Natural killer cell (primary cell): Measurements from ENCODE around the gene PLB1. TPM values are rescaled to one million over a fixed set of nuclear protein-coding genes. Genes with fewer than 3 reads are reported as not detected.

Source experiments
- ATAC-seq, 3 donors: fragments of 150-1000 bp in 2 of 3; fragments of 200-7000 bp in 1 of 3; cut with Tn5 transposase; 1 replicate in 1 of 3; 2 replicates in 2 of 3; pipeline ENCODE4 v1.10.0; 2021; ENCODE audit warnings: mild to moderate bottlenecking in 2 of 3, moderate library complexity in 2 of 3
- DNase-seq, 2 donors: peaks; one replicate each; pipeline versions ENCODE4 v3.0.0 to v3.0.0-alpha.2; 2013 to 2021; ENCODE audit warnings: mixed read lengths in 1 of 2
- H3K27ac ChIP-seq: one replicate; pipeline ENCODE4 v1.5.1; 2013; ENCODE audit warnings: mild to moderate bottlenecking, low read length
- H3K27me3 ChIP-seq: one replicate; pipeline ENCODE4 v1.6.1; 2013; ENCODE audit warnings: low read length; ENCODE audit not compliant: control insufficient read depth, insufficient read depth
- H3K36me3 ChIP-seq: one replicate; pipeline ENCODE4 v1.6.1; 2013; ENCODE audit warnings: low read length; ENCODE audit not compliant: control insufficient read depth, insufficient read depth
- H3K4me1 ChIP-seq: one replicate; pipeline ENCODE4 v1.6.1; 2013; ENCODE audit warnings: low read length; ENCODE audit not compliant: control insufficient read depth, insufficient read depth
- H3K4me3 ChIP-seq: one replicate; pipeline ENCODE4 v1.5.1; 2013; ENCODE audit warnings: low read length
- H3K9me3 ChIP-seq: one replicate; pipeline ENCODE4 v1.6.1; 2013; ENCODE audit warnings: low read length; ENCODE audit not compliant: control insufficient read depth, insufficient read depth
- H3K27ac Mint-ChIP-seq, 2 donors: one replicate each; pipeline ENCODE4 v1.8.0; 2022; ENCODE audit warnings: mild to moderate bottlenecking in 2 of 2, mixed read lengths in 2 of 2, moderate library complexity in 1 of 2
- H3K27me3 Mint-ChIP-seq, 2 donors: one replicate each; pipeline ENCODE4 v1.8.0; 2022; ENCODE audit warnings: low read depth in 2 of 2, mixed read lengths in 2 of 2
- H3K36me3 Mint-ChIP-seq: one replicate; pipeline ENCODE4 v1.8.0; 2022; ENCODE audit warnings: mixed read lengths
- H3K4me1 Mint-ChIP-seq, 2 donors: one replicate each; pipeline ENCODE4 v1.8.0; 2022; ENCODE audit warnings: mixed read lengths in 2 of 2
- H3K4me3 Mint-ChIP-seq: one replicate; pipeline ENCODE4 v1.8.0; 2022; ENCODE audit warnings: mild to moderate bottlenecking, moderate library complexity, mixed read lengths
- H3K9me3 Mint-ChIP-seq, 2 donors: one replicate each; pipeline ENCODE4 v1.8.0; 2022; ENCODE audit warnings: mixed read lengths in 2 of 2
- WGBS: methylation state at CpG from one replicate; pipeline ENCODE4 v1.1.7; 2013; ENCODE audit warnings: missing lambda C conversion rate; ENCODE audit not compliant: insufficient coverage; 5-methylcytosine and 5-hydroxymethylcytosine counted together
- intact Hi-C: fragments of 100-400 bp; cut with micrococcal nuclease; formaldehyde crosslinking; loops from one replicate; pipeline ENCODE4 v1.14.2; 2022
- total RNA-seq, 4 donors: library from RNA; stranded (reverse); fragments of 120-200 nt in 1 of 4; gene quantifications; one replicate each; pipeline versions ENCODE4 v1.2.3 to v1.2.4, GENCODE V29; 2013 to 2022
- TF ChIP-seq, protein P1 (sequence below): fragments of 200-600 bp; IDR thresholded peaks from one replicate; pipeline ENCODE4 v1.8.0; 2022; ENCODE audit warnings: antibody characterized with exemption

The PLB1 gene
- total RNA-seq, 3 donors from 2014 or later (not counting 1 experiment from before 2014, with no cell fraction given), result 1.7 to 2.6 (median 1.9) TPM

DNA sequence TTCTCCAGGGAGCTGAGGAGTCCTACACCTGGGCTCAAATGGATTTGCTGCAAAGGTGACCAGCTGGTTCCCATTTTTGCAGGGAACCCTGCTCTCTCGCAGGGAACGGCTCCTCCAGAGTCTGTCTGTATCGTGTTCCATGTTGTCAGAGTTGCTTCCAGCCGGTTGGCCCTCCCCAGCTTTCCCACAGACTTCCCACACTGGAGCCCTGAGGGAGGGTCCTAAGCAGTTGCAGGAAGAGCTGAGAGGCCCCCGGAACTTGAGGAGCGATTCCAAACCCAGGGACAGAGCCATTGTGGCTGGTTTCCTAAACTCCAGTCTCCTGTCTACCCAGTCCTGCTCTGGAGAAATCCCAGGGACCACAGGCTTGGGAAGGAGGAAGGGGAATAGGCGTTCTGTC, 134.1 kb downstream of the PLB1 start:
- no peak overlapping the region for H3K27ac ChIP-seq
- no peaks in the 10 kb centered on the region for H3K36me3 Mint-ChIP-seq

DNA sequence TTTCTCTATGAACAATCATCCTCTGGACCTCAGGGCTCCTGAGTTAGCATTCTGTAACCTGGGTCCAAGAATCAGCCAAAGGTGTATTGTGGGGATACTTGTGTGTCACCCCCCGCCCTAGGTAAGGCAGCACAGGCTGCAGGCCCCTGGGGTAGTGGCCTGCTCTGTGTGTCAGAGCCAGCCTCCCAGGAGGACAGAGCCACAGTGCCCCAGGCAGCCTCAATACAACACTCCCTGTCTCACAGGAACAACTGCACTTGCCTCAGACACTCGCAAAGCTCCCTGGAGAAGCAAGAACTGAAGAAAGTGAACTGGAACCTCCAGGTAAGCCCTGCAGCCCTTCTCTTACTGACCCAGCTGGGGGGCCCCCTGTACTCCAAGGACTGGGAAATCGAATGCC, 134.5 kb downstream of the PLB1 start:
- H3K27ac Mint-ChIP-seq, result no peak overlapping the region
- H3K9me3 Mint-ChIP-seq, result no peaks in the 10 kb centered on the region
- H3K4me1 Mint-ChIP-seq, result peaks cover 3 to 10% of the 10 kb centered on the region in 2 donors
- H3K27me3 Mint-ChIP-seq, result no peaks in the 10 kb centered on the region
- Histone ChIP-seq H3K36me3 (no peaks in the 10 kb centered on the region), H3K4me1 (peaks cover 30% of the 10 kb centered on the region), H3K27me3 (no peaks in the 10 kb centered on the region), H3K4me3 (no peak overlapping the region), H3K27ac (no peak overlapping the region), H3K9me3 (no peaks in the 10 kb centered on the region)
- H3K36me3 Mint-ChIP-seq, result no peaks in the 10 kb centered on the region
- intact Hi-C loops, result no loop called here
- no peak for ATAC-seq
- H3K4me3 Mint-ChIP-seq, result no peak overlapping the region
- WGBS, result 81% methylated on average over 3 of the region's 3 CpGs
- TF ChIP-seq, protein P1, sequence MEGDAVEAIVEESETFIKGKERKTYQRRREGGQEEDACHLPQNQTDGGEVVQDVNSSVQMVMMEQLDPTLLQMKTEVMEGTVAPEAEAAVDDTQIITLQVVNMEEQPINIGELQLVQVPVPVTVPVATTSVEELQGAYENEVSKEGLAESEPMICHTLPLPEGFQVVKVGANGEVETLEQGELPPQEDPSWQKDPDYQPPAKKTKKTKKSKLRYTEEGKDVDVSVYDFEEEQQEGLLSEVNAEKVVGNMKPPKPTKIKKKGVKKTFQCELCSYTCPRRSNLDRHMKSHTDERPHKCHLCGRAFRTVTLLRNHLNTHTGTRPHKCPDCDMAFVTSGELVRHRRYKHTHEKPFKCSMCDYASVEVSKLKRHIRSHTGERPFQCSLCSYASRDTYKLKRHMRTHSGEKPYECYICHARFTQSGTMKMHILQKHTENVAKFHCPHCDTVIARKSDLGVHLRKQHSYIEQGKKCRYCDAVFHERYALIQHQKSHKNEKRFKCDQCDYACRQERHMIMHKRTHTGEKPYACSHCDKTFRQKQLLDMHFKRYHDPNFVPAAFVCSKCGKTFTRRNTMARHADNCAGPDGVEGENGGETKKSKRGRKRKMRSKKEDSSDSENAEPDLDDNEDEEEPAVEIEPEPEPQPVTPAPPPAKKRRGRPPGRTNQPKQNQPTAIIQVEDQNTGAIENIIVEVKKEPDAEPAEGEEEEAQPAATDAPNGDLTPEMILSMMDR, result no peak
- no peak for DNase-seq

More for the DNA sequence above, 134.1 kb downstream of the PLB1 start:
- WGBS, result over 99% methylated on average over 7 of the region's 7 CpGs
- Histone ChIP-seq H3K36me3 (no peaks in the 10 kb centered on the region), H3K4me1 (peaks cover 34% of the 10 kb centered on the region), H3K4me3 (no peak overlapping the region), H3K27me3 (no peaks in the 10 kb centered on the region), H3K9me3 (no peaks in the 10 kb centered on the region)
- intact Hi-C loops, result loop anchor here (10.0 kb wide), 2 partner anchors 125 to 385 kb away; partner anchors contain the start of gene PPP1CB
- H3K4me3 Mint-ChIP-seq, result no peak overlapping the region
- H3K27ac Mint-ChIP-seq, result no peak overlapping the region
- no peak for ATAC-seq
- no peaks in the 10 kb centered on the region for H3K27me3 Mint-ChIP-seq
- no peak for DNase-seq
- H3K9me3 Mint-ChIP-seq, result no peaks in the 10 kb centered on the region
- TF ChIP-seq, protein P1, result no peak
- peaks cover 7 to 14% of the 10 kb centered on the region in 2 donors for H3K4me1 Mint-ChIP-seq

DNA sequence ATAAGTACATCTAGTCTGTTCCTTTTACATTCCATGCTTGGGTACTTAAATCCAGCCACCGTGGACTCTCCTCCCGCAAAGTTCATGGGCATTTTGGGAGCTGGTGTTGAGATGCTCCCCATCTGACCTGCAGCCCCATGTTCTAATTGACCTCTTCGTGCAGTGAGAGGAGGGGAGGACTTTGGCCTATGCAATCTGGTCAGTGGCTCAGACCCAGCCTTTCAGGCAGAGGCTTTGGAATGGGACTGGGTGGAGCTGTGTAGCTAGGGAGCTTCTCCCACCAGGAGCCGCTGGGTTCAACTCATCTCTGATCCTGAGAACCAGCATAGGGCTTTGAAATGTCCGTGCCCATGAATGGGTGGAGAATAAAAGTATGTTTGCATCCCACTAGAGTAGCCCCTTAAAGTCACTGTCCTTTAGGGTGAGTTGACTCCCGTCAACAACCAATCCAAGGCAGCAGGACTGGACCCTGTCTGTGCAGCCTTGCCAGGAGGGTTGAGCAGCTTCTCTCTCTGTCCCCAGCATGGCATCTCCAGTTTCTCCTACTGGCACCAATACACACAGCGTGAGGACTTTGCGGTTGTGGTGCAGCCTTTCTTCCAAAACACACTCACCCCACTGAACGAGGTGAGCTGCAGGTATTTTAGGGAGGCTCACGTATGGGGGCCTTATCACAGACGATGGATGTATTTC, 135.8 kb downstream of the PLB1 start:
- H3K4me3 ChIP-seq, result no peak overlapping the region
- H3K27ac Mint-ChIP-seq, result no peak overlapping the region
- H3K27ac ChIP-seq, result no peak overlapping the region
- no peaks in the 10 kb centered on the region for H3K36me3 ChIP-seq
- intact Hi-C loops, result no loop called here
- H3K9me3 Mint-ChIP-seq, result no peaks in the 10 kb centered on the region
- DNase-seq (no peak), ATAC-seq (no peak)
- no peak overlapping the region for H3K4me3 Mint-ChIP-seq
- peaks cover 0 to 6% of the 10 kb centered on the region in 2 donors for H3K4me1 Mint-ChIP-seq
- no peaks in the 10 kb centered on the region for H3K27me3 Mint-ChIP-seq
- peaks cover 17% of the 10 kb centered on the region for H3K4me1 ChIP-seq
- 62% methylated on average over 6 of the region's 11 CpGs for WGBS
- TF ChIP-seq, protein P1, result no peak
- H3K36me3 Mint-ChIP-seq, result no peaks in the 10 kb centered on the region
- no peaks in the 10 kb centered on the region for H3K9me3 ChIP-seq
- H3K27me3 ChIP-seq, result no peaks in the 10 kb centered on the region

DNA sequence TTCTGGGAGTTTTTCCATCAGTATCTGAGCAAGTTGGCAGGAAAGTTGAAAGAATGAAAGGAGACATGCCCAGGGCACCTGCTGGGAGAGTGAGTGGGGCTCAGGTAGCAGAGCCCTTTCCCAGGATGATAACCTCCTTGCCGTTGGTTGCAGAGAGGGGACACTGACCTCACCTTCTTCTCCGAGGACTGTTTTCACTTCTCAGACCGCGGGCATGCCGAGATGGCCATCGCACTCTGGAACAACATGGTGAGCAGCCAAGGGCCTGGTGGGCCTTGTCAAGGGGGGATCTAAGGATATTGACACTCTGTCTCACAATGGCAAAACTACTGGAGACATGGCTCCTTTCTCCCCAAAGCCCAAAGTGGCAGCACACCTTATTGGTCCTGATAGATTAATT, 136.9 kb downstream of the PLB1 start:
- TF ChIP-seq, protein P1, result no peak
- ATAC-seq, result no peak
- Mint-ChIP-seq H3K9me3 (no peaks in the 10 kb centered on the region), H3K4me3 (no peak overlapping the region), H3K4me1 (peaks cover 0 to 2% of the 10 kb centered on the region in 2 donors), H3K27ac (no peak overlapping the region), H3K27me3 (no peaks in the 10 kb centered on the region), H3K36me3 (no peaks in the 10 kb centered on the region)
- intact Hi-C loops, result no loop called here
- Histone ChIP-seq H3K27me3 (no peaks in the 10 kb centered on the region), H3K4me1 (peaks cover 6% of the 10 kb centered on the region), H3K4me3 (no peak overlapping the region), H3K9me3 (no peaks in the 10 kb centered on the region), H3K36me3 (no peaks in the 10 kb centered on the region), H3K27ac (no peak overlapping the region)
- DNase-seq, result no peak
- WGBS, result 95% methylated on average over 6 of the region's 6 CpGs
